Memory B cell (primary cell): ENCODE data around the gene GORASP1.
A peak's percentile ranks its signal among the peaks of the same experiment; 100 is the strongest.

Experiments
- ATAC-seq: fragments of 150-1000 bp; cut with Tn5 transposase; 2 replicates; pipeline ENCODE4 v1.10.0; 2021; ENCODE audit warnings: low read depth, mild to moderate bottlenecking, moderate library complexity
- DNase-seq, 2 donors: peaks; one replicate each; pipeline ENCODE4 v3.0.0; 2022; ENCODE audit warnings: low spot score in 2 of 2
- H3K27ac Mint-ChIP-seq: one replicate; pipeline ENCODE4 v1.8.0; 2022; ENCODE audit warnings: mild to moderate bottlenecking, moderate library complexity, mixed read lengths
- H3K27me3 Mint-ChIP-seq: one replicate; pipeline ENCODE4 v1.8.0; 2022; ENCODE audit warnings: mixed read lengths
- H3K36me3 Mint-ChIP-seq: one replicate; pipeline ENCODE4 v1.8.0; 2022; ENCODE audit warnings: mild to moderate bottlenecking, mixed read lengths
- H3K4me1 Mint-ChIP-seq: one replicate; pipeline ENCODE4 v1.8.0; 2022; ENCODE audit warnings: mixed read lengths
- H3K4me3 Mint-ChIP-seq: one replicate; pipeline ENCODE4 v1.8.0; 2022; ENCODE audit warnings: mild to moderate bottlenecking, moderate library complexity, mixed read lengths
- H3K9me3 Mint-ChIP-seq: one replicate; pipeline ENCODE4 v1.8.0; 2022; ENCODE audit warnings: mixed read lengths

GORASP1 gene

DNA sequence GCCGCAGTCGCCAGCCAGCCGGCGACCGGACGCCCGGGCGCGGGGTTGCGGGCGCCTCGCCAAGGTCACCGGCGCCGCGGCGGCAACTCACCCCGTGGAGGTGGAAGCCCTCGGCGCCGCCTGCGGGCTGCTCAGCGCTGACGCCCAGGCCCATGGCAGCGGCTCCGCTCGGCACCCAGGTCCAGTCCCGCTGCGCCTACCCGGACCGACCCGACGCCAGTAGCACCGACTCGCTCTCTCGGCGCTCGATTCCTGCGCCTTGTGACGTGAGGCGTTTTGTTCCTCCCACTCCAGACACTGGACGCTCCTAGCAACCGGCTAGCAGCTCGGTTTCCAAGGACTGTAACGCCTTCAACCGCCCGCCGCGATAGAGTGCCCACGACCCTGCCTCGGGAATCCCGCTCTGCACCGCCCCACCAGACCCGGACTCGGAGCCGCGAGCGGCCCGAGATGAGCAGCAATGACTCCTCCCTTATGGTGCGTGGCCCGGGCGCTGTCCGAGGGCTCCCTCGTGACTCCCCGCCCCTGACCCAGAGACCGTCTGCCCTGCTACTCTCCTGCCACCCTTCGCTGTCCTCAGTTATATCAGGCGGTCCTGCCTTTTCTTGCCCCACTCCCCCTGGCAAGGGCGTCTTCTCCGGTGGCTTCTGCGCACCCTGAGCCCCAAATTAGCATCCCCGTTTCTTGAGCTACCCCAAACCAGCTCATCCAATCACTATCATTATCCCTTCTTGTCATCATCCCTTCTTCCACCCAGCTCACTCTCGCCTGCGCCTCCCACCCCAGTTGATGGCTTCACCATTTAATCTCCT is at the start of gene GORASP1, which contains the start of gene TTC21A:
Gene GORASP1 (minus strand): TSS at position 240 of the 812 bp plus-strand sequence. CDS start 86 bp downstream, at position 154.
Gene TTC21A (plus strand): TSS at position 293 of the 812 bp plus-strand sequence. CDS start 158 bp downstream, at position 451.
- H3K36me3 Mint-ChIP-seq: peaks cover 15% of the 10 kb centered on the region
- peak within 1 kb of the TSS; percentile 98 for H3K4me3 Mint-ChIP-seq
- no peaks in the 10 kb centered on the region for H3K27me3 Mint-ChIP-seq
- no peaks in the 10 kb centered on the region for H3K9me3 Mint-ChIP-seq
- peak; percentile 39 to 65 for DNase-seq
- peak within 1 kb of the TSS; percentile 93 for H3K27ac Mint-ChIP-seq
- peaks cover 45% of the 10 kb centered on the region for H3K4me1 Mint-ChIP-seq
- ATAC-seq: peak; percentile 48

DNA sequence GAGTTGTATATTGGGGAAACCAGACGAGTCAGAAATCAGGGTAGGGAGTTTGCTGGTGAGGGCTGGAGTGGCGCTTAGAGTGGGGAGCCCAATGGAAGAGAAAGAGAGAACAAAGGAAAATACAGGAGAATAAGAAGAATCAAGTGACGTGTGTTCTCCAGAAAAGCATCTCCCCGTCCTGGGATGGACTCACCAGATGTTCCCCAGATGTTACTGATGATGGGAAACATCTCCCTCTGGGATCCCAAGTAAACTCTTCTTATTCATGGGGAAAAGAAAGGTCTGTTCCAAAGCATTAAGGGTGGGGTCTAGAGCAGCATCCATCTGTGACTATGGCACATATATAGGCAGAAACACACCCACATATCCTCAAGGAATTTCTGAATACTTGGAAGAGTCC is 49.0 kb upstream of the GORASP1 start:
- no peaks in the 10 kb centered on the region for H3K9me3 Mint-ChIP-seq
- H3K27me3 Mint-ChIP-seq: no peaks in the 10 kb centered on the region
- H3K4me3 Mint-ChIP-seq: no peak overlapping the region

GRCh38 chr3:39154280-39155021 is 47.0 kb upstream of the GORASP1 start:
- no peak for DNase-seq
- H3K27me3 Mint-ChIP-seq: no peaks in the 10 kb centered on the region
- no peaks in the 10 kb centered on the region for H3K36me3 Mint-ChIP-seq
- ATAC-seq: no peak
- H3K4me1 Mint-ChIP-seq: peaks cover 31% of the 10 kb centered on the region
- H3K4me3 Mint-ChIP-seq: peak overlapping the region; percentile 81
- H3K9me3 Mint-ChIP-seq: no peaks in the 10 kb centered on the region
- H3K27ac Mint-ChIP-seq: peak overlapping the region; percentile 92

More for the DNA sequence above, 49.0 kb upstream of the GORASP1 start:
- H3K27ac Mint-ChIP-seq: no peak overlapping the region
- peaks cover 16% of the 10 kb centered on the region for H3K4me1 Mint-ChIP-seq
- no peaks in the 10 kb centered on the region for H3K36me3 Mint-ChIP-seq
- no peak for ATAC-seq
- no peak for DNase-seq

DNA sequence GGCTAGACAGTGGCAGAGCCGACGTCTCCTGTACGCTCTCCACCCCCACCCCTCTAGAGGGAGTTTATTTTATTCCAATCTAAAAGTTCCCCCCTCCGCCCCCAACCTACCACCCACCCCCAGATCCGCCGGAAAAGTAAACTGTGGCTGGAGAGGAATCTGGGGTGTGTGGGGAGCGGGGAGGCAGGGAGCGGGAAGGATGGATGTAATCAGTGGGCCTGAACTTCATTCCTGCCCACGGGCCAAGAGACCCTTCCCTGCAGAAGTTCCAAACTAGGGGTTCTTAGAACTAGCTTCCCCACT is 46.5 kb upstream of the GORASP1 start:
- ATAC-seq (no peak), DNase-seq (no peak)
- Mint-ChIP-seq H3K4me1 (peaks cover 36% of the 10 kb centered on the region), H3K27ac (peak overlapping the region; percentile 92), H3K9me3 (no peaks in the 10 kb centered on the region), H3K4me3 (peak overlapping the region; percentile 81), H3K27me3 (no peaks in the 10 kb centered on the region), H3K36me3 (no peaks in the 10 kb centered on the region)

GRCh38 chr3:39150803-39151631 is 43.6 kb upstream of the GORASP1 start:
- ATAC-seq: no peak
- H3K27me3 Mint-ChIP-seq: no peaks in the 10 kb centered on the region
- H3K9me3 Mint-ChIP-seq: no peaks in the 10 kb centered on the region
- no peak for DNase-seq
- peaks cover 2% of the 10 kb centered on the region for H3K36me3 Mint-ChIP-seq
- H3K4me3 Mint-ChIP-seq: peak overlapping the region; percentile 91
- peaks cover 64% of the 10 kb centered on the region for H3K4me1 Mint-ChIP-seq
- peak overlapping the region; percentile 94 for H3K27ac Mint-ChIP-seq

GRCh38 chr3:39150148-39150802 is 42.8 kb upstream of the GORASP1 start:
- Mint-ChIP-seq H3K27me3 (no peaks in the 10 kb centered on the region), H3K4me1 (peaks cover 67% of the 10 kb centered on the region), H3K9me3 (no peaks in the 10 kb centered on the region), H3K27ac (peak overlapping the region; percentile 94), H3K36me3 (peaks cover 4% of the 10 kb centered on the region), H3K4me3 (peak overlapping the region; percentile 91)
- no peak for ATAC-seq
- no peak for DNase-seq

DNA sequence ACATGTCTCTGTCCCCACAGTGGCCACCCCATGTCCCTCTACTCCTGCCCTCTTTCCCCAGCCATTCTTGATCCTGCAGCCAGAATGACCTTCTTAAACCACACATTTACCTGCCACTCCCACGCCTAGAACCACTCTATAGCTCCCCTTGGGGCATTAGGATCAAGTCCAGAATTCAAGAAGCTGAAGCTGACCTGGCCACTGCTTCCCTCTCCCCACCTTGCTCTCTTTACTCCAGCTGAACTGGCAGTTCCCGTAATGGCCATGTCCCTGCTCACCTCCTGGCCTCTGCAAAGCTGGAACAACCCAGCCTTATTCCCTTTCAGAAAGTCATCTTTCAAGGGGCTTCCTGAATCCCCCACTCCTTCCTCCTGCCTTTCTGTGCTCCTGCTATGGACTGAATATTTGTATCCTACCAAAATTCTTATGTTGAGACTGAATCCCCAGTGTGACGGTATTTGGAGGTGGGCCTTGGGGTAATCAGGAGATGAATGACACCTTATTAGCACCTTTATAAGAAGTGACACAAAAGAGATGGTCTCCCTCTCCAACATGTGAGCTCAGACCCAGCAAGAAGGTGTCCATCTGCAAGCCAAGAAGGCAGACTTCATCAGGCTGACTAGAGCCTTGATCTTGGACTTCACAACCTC is 42.2 kb upstream of the GORASP1 start:
- no peaks in the 10 kb centered on the region for H3K27me3 Mint-ChIP-seq
- peak overlapping the region; percentile 94 for H3K27ac Mint-ChIP-seq
- no peak for DNase-seq
- peak overlapping the region; percentile 33 for H3K4me3 Mint-ChIP-seq
- no peaks in the 10 kb centered on the region for H3K9me3 Mint-ChIP-seq
- no peak for ATAC-seq
- peaks cover 68% of the 10 kb centered on the region for H3K4me1 Mint-ChIP-seq
- H3K36me3 Mint-ChIP-seq: peaks cover 5% of the 10 kb centered on the region

DNA sequence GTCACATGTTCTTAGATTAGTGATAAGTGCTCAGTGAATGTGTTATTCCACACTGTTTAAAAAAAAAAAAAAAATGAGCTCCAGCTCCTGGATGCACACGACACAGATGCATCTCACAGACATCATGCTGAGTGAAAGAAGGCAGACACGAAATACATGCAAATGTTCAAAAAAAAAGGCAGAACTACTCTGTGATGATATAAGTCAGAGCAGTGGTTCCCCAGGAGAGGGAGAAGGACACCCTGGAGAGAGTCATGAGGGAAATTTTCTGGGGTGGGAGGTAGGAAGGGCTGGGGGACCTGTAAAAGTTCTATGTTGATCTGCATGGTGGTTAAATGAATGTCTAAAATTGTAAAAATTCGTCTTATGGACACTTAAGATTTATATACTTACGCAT is 41.6 kb upstream of the GORASP1 start:
- Mint-ChIP-seq H3K4me3 (peak overlapping the region; percentile 74), H3K27ac (peak overlapping the region; percentile 94), H3K36me3 (peaks cover 9% of the 10 kb centered on the region), H3K9me3 (no peaks in the 10 kb centered on the region), H3K4me1 (peaks cover 67% of the 10 kb centered on the region), H3K27me3 (no peaks in the 10 kb centered on the region)
- peak; percentile 9 for ATAC-seq
- no peak for DNase-seq

DNA sequence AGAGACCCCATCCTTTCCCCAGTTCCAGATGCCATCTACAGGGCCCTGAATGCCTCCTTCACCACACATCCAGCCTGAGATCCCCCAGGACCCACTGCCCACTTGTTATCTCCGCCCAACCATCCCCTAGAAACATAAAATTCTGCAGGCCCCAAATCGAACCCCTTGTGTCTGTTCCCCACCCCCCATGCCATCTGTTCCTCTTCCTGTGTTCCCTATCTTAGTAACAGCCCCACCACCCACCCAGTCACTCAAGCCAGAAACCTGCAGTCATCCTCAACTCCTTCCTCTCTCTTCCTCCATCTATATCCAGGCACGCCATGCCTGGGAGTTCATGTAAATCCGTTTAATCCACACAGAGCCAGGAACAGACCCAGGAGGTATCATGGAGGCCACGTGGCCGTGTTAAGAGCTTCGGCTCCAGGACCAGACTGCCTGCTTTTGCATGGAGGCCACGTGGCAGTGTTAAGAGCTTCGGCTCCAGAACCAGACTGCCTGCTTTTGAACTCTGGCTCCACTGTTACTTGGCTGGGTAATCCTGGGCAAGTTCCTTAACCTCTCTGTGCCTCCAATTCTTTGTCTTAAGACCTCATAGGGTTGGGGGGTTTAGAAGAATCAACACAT is 41.1 kb upstream of the GORASP1 start:
- Mint-ChIP-seq H3K36me3 (peaks cover 12% of the 10 kb centered on the region), H3K4me3 (peak overlapping the region; percentile 74), H3K9me3 (no peaks in the 10 kb centered on the region), H3K27me3 (no peaks in the 10 kb centered on the region), H3K27ac (peak overlapping the region; percentile 94), H3K4me1 (peaks cover 67% of the 10 kb centered on the region)
- ATAC-seq: no peak
- no peak for DNase-seq

DNA sequence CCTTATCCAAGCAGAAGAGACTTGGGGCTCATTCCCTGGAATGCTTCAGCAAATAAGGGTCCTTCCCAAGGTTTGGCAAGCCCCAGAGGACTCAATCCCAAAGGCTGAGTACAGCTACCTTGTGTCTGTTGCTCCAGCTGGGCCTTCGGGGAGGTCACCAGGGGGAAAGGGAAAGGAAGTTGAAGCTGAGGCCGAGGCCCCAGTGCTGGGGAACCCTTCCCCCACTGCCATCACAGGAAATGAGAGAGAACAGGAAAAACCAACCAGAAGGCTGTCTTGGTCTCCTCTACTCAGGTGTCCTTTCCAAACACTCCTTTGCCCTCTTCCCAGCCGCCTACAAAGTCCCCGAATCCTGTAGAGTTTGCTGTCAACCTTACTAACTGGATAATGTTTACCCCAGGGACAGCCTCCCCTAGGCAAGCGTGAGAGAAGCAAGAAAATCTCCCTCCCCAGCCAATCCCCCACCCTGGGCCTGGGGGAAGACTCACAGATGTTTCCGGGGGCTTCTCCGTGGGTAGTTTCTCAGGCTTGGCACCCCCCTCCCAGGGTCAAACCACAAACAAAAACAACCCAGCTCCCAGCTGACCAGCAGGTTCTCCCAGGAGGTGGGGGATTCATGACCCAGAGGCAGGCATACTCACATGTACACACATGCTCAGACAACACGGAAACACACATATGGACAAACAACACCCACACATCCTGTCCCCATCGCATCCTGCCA is 40.4 kb upstream of the GORASP1 start:
- peaks cover 12% of the 10 kb centered on the region for H3K36me3 Mint-ChIP-seq
- ATAC-seq: peak; percentile 8
- peak overlapping the region; percentile 94 for H3K27ac Mint-ChIP-seq
- H3K9me3 Mint-ChIP-seq: no peaks in the 10 kb centered on the region
- H3K4me1 Mint-ChIP-seq: peaks cover 67% of the 10 kb centered on the region
- H3K4me3 Mint-ChIP-seq: peak overlapping the region; percentile 74
- H3K27me3 Mint-ChIP-seq: no peaks in the 10 kb centered on the region
- DNase-seq: no peak

GRCh38 chr3:39146611-39147591 is 39.5 kb upstream of the GORASP1 start:
- Mint-ChIP-seq H3K9me3 (no peaks in the 10 kb centered on the region), H3K27ac (peak overlapping the region; percentile 94), H3K4me1 (peaks cover 59% of the 10 kb centered on the region), H3K27me3 (no peaks in the 10 kb centered on the region), H3K36me3 (peaks cover 17% of the 10 kb centered on the region), H3K4me3 (peak overlapping the region; percentile 74)
- ATAC-seq (peak; percentile 13), DNase-seq (no peak)
